ENCODE data around the gene PRC1.

Gene PRC1

GRCh38 chr15:90950676-90951075 lies 43.7 kb downstream of the PRC1 start:
- Histone ChIP-seq H3K4me3 (ENCODE audit: low read length) (no peak overlapping the region), H3K4me2 (ENCODE audit: low read length) (no peak overlapping the region), H3K9ac (ENCODE audit: low read length) (no peak overlapping the region), H4K20me1 (ENCODE audit: insufficient read depth, low read length) (no peaks in the 10 kb centered on the region), H3K79me2 (ENCODE audit: low read length) (peaks cover 6% of the 10 kb centered on the region), H3K4me1 (ENCODE audit: low read length) (peaks cover 3% of the 10 kb centered on the region), H3K9me3 (ENCODE audit: insufficient read depth, low read length) (no peaks in the 10 kb centered on the region), H3K36me3 (replicated peaks; ENCODE audit: low read depth, low read length) (peaks cover 47% of the 10 kb centered on the region), H2AFZ (ENCODE audit: low read depth, low read length) (no peak overlapping the region), H3K27me3 (ENCODE audit: low read depth, low read length) (no peaks in the 10 kb centered on the region), H3K27ac (ENCODE audit: low read length) (no peak overlapping the region)
- TF ChIP-seq EZH2phosphoT487 (IDR thresholded peaks at IDR 0.05; ENCODE audit: low read depth) (no peak), CTCF (IDR thresholded peaks at IDR 0.05; ENCODE audit: low read depth, low read length) (no peak)

DNA sequence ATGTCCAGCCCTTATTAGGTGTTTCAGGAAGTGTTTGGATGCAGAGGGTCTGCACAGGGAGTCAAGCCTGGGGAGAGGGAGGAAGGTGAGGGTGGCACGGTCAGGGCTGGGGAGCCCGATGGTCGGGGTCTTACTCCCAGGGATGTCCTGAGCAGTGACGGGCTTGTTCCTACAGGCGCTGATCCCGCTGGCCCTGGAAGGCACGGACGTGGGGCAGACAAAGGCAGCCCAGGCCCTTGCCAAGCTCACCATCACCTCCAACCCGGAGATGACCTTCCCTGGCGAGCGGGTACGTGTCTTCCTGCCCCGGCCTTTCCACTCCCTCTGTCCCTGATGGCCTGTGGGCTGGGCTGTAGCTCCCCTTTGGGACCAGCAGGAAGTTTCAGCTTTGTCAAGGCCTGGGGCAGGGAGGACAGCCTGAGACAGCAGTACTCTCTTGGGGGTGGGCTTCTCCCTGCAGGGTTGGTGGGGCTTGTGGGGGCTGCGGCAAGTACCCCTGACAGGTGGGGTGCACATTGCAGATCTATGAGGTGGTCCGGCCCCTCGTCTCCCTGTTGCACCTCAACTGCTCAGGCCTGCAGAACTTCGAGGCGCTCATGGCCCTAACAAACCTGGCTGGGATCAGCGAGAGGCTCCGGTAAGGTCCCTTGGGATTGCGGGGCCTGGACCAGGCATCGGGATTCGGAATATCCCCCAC lies 44.2 kb downstream of the PRC1 start:
- Histone ChIP-seq H3K27me3 (ENCODE audit: low read depth, low read length) (no peaks in the 10 kb centered on the region), H3K4me2 (ENCODE audit: low read length) (no peak overlapping the region), H3K4me1 (ENCODE audit: low read length) (peaks cover 2% of the 10 kb centered on the region; the same call in 1 of the 2 replicates), H3K4me3 (ENCODE audit: low read length) (no peak overlapping the region), H3K36me3 (replicated peaks; ENCODE audit: low read depth, low read length) (peaks cover 49% of the 10 kb centered on the region), H3K27ac (ENCODE audit: low read length) (no peak overlapping the region), H3K9me3 (ENCODE audit: insufficient read depth, low read length) (no peaks in the 10 kb centered on the region), H4K20me1 (ENCODE audit: insufficient read depth, low read length) (no peaks in the 10 kb centered on the region), H3K79me2 (ENCODE audit: low read length) (peaks cover under 1% of the 10 kb centered on the region; the same call in 1 of the 2 replicates), H2AFZ (ENCODE audit: low read depth, low read length) (no peak overlapping the region), H3K9ac (ENCODE audit: low read length) (no peak overlapping the region)
- TF ChIP-seq CTCF (IDR thresholded peaks at IDR 0.05; ENCODE audit: low read depth, low read length): no peak
- no peak for TF ChIP-seq EZH2phosphoT487 (IDR thresholded peaks at IDR 0.05; ENCODE audit: low read depth)

DNA sequence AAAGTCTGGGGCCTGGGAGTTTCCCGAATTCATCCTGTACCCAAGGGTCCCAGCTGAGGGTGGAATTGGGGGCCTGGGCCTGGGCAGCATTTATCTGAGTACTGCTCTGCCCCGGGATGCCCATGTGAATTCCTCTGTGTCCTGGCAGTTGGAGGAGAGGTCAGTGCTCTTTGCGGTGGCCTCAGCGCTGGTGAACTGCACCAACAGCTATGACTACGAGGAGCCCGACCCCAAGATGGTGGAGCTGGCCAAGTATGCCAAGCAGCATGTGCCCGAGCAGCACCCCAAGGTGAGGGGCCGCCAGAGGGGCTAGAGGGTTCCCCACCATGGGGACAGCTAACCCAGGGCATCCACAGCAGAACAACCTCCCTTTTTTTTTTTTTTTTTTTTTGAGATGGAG lies 45.8 kb downstream of the PRC1 start:
- Histone ChIP-seq H3K27me3 (ENCODE audit: low read depth, low read length) (no peaks in the 10 kb centered on the region), H4K20me1 (ENCODE audit: insufficient read depth, low read length) (no peaks in the 10 kb centered on the region), H3K36me3 (replicated peaks; ENCODE audit: low read depth, low read length) (peaks cover 53% of the 10 kb centered on the region), H3K79me2 (ENCODE audit: low read length) (no peaks in the 10 kb centered on the region), H3K4me3 (ENCODE audit: low read length) (no peak overlapping the region), H3K9ac (ENCODE audit: low read length) (no peak overlapping the region), H3K9me3 (ENCODE audit: insufficient read depth, low read length) (no peaks in the 10 kb centered on the region), H3K27ac (ENCODE audit: low read length) (no peak overlapping the region), H3K4me2 (ENCODE audit: low read length) (no peak overlapping the region), H2AFZ (ENCODE audit: low read depth, low read length) (no peak overlapping the region), H3K4me1 (ENCODE audit: low read length) (no peaks in the 10 kb centered on the region)
- TF ChIP-seq EZH2phosphoT487 (IDR thresholded peaks at IDR 0.05; ENCODE audit: low read depth) (no peak), CTCF (IDR thresholded peaks at IDR 0.05; ENCODE audit: low read depth, low read length) (no peak)

- Histone ChIP-seq H3K9me3 (ENCODE audit: insufficient read depth, low read length) (no peaks in the 10 kb centered on the region), H3K4me2 (ENCODE audit: low read length) (no peak overlapping the region), H3K27ac (ENCODE audit: low read length) (no peak overlapping the region), H2AFZ (ENCODE audit: low read depth, low read length) (no peak overlapping the region), H3K9ac (ENCODE audit: low read length) (no peak overlapping the region), H3K4me1 (ENCODE audit: low read length) (no peaks in the 10 kb centered on the region), H3K4me3 (ENCODE audit: low read length) (no peak overlapping the region), H3K36me3 (replicated peaks; ENCODE audit: low read depth, low read length) (peaks cover 56% of the 10 kb centered on the region), H3K79me2 (ENCODE audit: low read length) (no peaks in the 10 kb centered on the region), H3K27me3 (ENCODE audit: low read depth, low read length) (no peaks in the 10 kb centered on the region), H4K20me1 (ENCODE audit: insufficient read depth, low read length) (no peaks in the 10 kb centered on the region)
- no peak for TF ChIP-seq CTCF (IDR thresholded peaks at IDR 0.05; ENCODE audit: low read depth, low read length)
- no peak for TF ChIP-seq EZH2phosphoT487 (IDR thresholded peaks at IDR 0.05; ENCODE audit: low read depth)
These were observed 46.6 kb downstream of the PRC1 start for GRCh38 chr15:90947577-90948357.
